ENCODE measurements around the gene NPBWR2.

DNA sequence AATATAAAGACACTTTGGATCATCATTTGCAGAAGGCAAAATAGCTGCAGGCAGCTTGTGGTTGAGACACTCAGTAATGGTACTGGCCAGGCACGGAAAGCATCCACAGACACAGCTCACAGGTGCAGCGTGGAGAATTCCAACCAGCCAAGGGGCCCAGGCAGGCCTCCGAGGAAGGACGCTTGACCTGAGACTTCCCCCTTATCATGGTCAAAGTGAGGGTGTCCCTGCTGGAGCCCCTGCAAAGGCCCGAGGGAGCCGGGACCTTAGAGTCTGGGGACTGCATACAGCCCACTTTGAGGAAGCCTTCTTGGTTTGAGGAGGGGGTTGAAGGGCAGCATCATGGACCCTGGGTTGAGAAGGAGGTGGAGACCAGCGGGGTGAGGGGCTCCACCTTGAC lies 41.8 kb upstream of the NPBWR2 start:
- TF ChIP-seq POLR2A (IDR thresholded peaks at IDR 0.05): no peak
- TF ChIP-seq, protein P1, sequence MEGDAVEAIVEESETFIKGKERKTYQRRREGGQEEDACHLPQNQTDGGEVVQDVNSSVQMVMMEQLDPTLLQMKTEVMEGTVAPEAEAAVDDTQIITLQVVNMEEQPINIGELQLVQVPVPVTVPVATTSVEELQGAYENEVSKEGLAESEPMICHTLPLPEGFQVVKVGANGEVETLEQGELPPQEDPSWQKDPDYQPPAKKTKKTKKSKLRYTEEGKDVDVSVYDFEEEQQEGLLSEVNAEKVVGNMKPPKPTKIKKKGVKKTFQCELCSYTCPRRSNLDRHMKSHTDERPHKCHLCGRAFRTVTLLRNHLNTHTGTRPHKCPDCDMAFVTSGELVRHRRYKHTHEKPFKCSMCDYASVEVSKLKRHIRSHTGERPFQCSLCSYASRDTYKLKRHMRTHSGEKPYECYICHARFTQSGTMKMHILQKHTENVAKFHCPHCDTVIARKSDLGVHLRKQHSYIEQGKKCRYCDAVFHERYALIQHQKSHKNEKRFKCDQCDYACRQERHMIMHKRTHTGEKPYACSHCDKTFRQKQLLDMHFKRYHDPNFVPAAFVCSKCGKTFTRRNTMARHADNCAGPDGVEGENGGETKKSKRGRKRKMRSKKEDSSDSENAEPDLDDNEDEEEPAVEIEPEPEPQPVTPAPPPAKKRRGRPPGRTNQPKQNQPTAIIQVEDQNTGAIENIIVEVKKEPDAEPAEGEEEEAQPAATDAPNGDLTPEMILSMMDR (IDR thresholded peaks at IDR 0.05): no peak
